NCI-H460 (cell line): ENCODE measurements around the gene ATXN3L. TPM values are rescaled to one million over a fixed set of nuclear protein-coding genes. Genes with fewer than 3 reads are reported as not detected.

Source experiments
- DNase-seq: peaks from one replicate; pipeline ENCODE4 v3.0.0-alpha.2; 2016; ENCODE audit warnings: low read depth; ENCODE audit errors: extremely low read depth
- polyA plus RNA-seq: library from polyadenylated mRNA; depleted of rRNA; stranded (reverse); fragments of >200 nt; gene quantifications from 2 replicates; pipeline ENCODE4 v1.2.3, GENCODE V29; 2014; cell fraction: nucleus; rRNA removed
- total RNA-seq: library from RNA; depleted of rRNA; stranded (reverse); fragments of >200 nt; shearing (Covaris generic); gene quantifications from 2 replicates; pipeline ENCODE4 v1.2.3, GENCODE V29; 2014; rRNA removed

The ATXN3L gene
- total RNA-seq = not detected in 2 replicates
- polyA plus RNA-seq = not detected in 2 replicates

GRCh38 chrX:13319953-13320352 lies at the start of gene ATXN3L:
TSS of gene ATXN3L (minus strand) at chrX:13320053. CDS start at chrX:13319934, 119 bp downstream.
- no peak for DNase-seq

GRCh38 chrX:13369256-13370030 lies 49.6 kb upstream of the ATXN3L start:
- no peak for DNase-seq

- DNase-seq = no peak
Measured at GRCh38 chrX:13367950-13368349, 48.1 kb upstream of the ATXN3L start.

- no peak for DNase-seq
Measured at GRCh38 chrX:13366698-13367097, 46.8 kb upstream of the ATXN3L start.

- no peak for DNase-seq
Measured at GRCh38 chrX:13365161-13365560, 45.3 kb upstream of the ATXN3L start.

GRCh38 chrX:13364230-13364857 lies 44.5 kb upstream of the ATXN3L start:
- no peak for DNase-seq

- DNase-seq = no peak
Measured at GRCh38 chrX:13360146-13360545, 40.3 kb upstream of the ATXN3L start.

GRCh38 chrX:13357925-13358324 lies 38.1 kb upstream of the ATXN3L start:
- no peak for DNase-seq

GRCh38 chrX:13346646-13347045 lies 26.8 kb upstream of the ATXN3L start:
- DNase-seq = no peak

- no peak for DNase-seq
Measured at GRCh38 chrX:13345438-13345837, 25.6 kb upstream of the ATXN3L start.

- DNase-seq = no peak
Measured at GRCh38 chrX:13345037-13345436, 25.2 kb upstream of the ATXN3L start.

GRCh38 chrX:13341491-13342101 lies 21.7 kb upstream of the ATXN3L start:
- no peak for DNase-seq

- no peak for DNase-seq
Measured at GRCh38 chrX:13340182-13340791, 20.4 kb upstream of the ATXN3L start.

GRCh38 chrX:13339607-13340006 lies 19.8 kb upstream of the ATXN3L start:
- DNase-seq = no peak

- no peak for DNase-seq
Measured at GRCh38 chrX:13338996-13339515, 19.2 kb upstream of the ATXN3L start.

- DNase-seq = no peak
Measured at GRCh38 chrX:13334491-13334890, 14.6 kb upstream of the ATXN3L start.

GRCh38 chrX:13330446-13330845 lies 10.6 kb upstream of the ATXN3L start:
- DNase-seq = no peak

GRCh38 chrX:13327666-13328065 lies 7.8 kb upstream of the ATXN3L start:
- DNase-seq = no peak

GRCh38 chrX:13323241-13323640 lies 3.4 kb upstream of the ATXN3L start:
- no peak for DNase-seq

- no peak for DNase-seq
Measured at GRCh38 chrX:13317366-13317765, 2.5 kb downstream of the ATXN3L start.

GRCh38 chrX:13311560-13311959 lies 8.3 kb downstream of the ATXN3L start:
- DNase-seq = no peak
